SK-N-SH (cell line): ENCODE data around the gene SEMA4D. TPM values are rescaled to one million over a fixed set of nuclear protein-coding genes. Genes with fewer than 3 reads are reported as not detected.

Experiments
- CTCF ChIA-PET: fragments of 300-600, 350-600 bp; formaldehyde crosslinking; extraction: SDS; loops from one replicate; lab custom pipeline; 2021; lab: Yijun Ruan, JAX
- POLR2A ChIA-PET: fragments of 350-600 bp; sonication (Branson Sonifier 250); formaldehyde crosslinking; extraction: SDS; loops from one replicate; lab custom pipeline; 2020; ENCODE audit warnings: antibody characterized with exemption, inconsistent platforms; lab: Yijun Ruan, JAX
- DNase-seq: peaks from one replicate; pipeline ENCODE4 v3.0.0; 2012
- H2AFZ ChIP-seq: fragments of 200-600 bp; sonication (generic); 2 replicates; pipeline ENCODE4 v1.8.1; 2016; ENCODE audit warnings: antibody characterized with exemption, mild to moderate bottlenecking, low read depth
- H3F3A ChIP-seq: fragments of 200-600 bp; sonication (generic); replicated peaks from 2 replicates; pipeline ENCODE3; 2016; ENCODE audit warnings: antibody characterized with exemption, mild to moderate bottlenecking; ENCODE audit not compliant: insufficient read depth
- H3K27ac ChIP-seq, 2 experiments: fragments of 200-500 bp in 1 of 2; fragments of 200-600 bp in 1 of 2; sonication (Bioruptor generic) in 1 of 2; sonication (generic), shearing (Covaris generic) in 1 of 2; 2 replicates each; pipeline versions ENCODE4 v1.5.1 to v1.6.1; 2014 to 2016; ENCODE audit warnings: low read depth in 2 of 2, inconsistent platforms in 1 of 2, low read length in 1 of 2, mild to moderate bottlenecking in 1 of 2, mixed read lengths in 1 of 2
- H3K27me3 ChIP-seq: fragments of 200-600 bp; sonication (generic), shearing (Covaris generic); 2 replicates; pipeline ENCODE4 v1.6.1; 2016; ENCODE audit warnings: mixed run types; ENCODE audit not compliant: insufficient read depth
- H3K36me3 ChIP-seq, 2 experiments: fragments of 200-500 bp in 1 of 2; fragments of 200-600 bp in 1 of 2; sonication (Bioruptor generic) in 1 of 2; sonication (generic) in 1 of 2; replicated peaks in 1 of 2; 2 replicates each; pipeline versions ENCODE3 to v1.5.1; 2014 to 2016; ENCODE audit warnings: low read length in 1 of 2, mild to moderate bottlenecking in 1 of 2; ENCODE audit not compliant: insufficient read depth in 2 of 2, control insufficient read depth in 1 of 2
- H3K4me1 ChIP-seq, 2 experiments: fragments of 200-500 bp in 1 of 2; fragments of 200-600 bp in 1 of 2; sonication (Bioruptor generic) in 1 of 2; sonication (generic), shearing (Covaris generic) in 1 of 2; 2 replicates each; pipeline versions ENCODE4 v1.5.1 to v1.6.1; 2014 to 2016; ENCODE audit warnings: low read depth in 1 of 2, low read length in 1 of 2, mixed run types in 1 of 2; ENCODE audit not compliant: insufficient read depth in 2 of 2, control insufficient read depth in 1 of 2
- H3K4me2 ChIP-seq: fragments of 200-600 bp; sonication (generic), shearing (Covaris generic); 2 replicates; pipeline ENCODE4 v1.6.1; 2017; ENCODE audit warnings: mixed run types
- H3K4me3 ChIP-seq, 2 experiments: fragments of 200-500 bp in 1 of 2; fragments of 200-600 bp in 1 of 2; sonication (Bioruptor generic) in 1 of 2; sonication (generic), shearing (Covaris generic) in 1 of 2; 2 replicates each; pipeline versions ENCODE4 v1.5.1 to v1.8.1; 2014 to 2016; ENCODE audit warnings: low read depth in 2 of 2, inconsistent platforms in 1 of 2, low read length in 1 of 2, mild to moderate bottlenecking in 1 of 2, mixed read lengths in 1 of 2, moderate library complexity in 1 of 2
- H3K79me2 ChIP-seq: fragments of 200-600 bp; sonication (generic); 2 replicates; pipeline ENCODE4 v1.8.1; 2017; ENCODE audit warnings: mild to moderate bottlenecking; ENCODE audit not compliant: insufficient read depth
- H3K9ac ChIP-seq: fragments of 200-600 bp; sonication (generic); 2 replicates; pipeline ENCODE4 v1.6.1; 2017; ENCODE audit warnings: mixed run types
- H3K9me2 ChIP-seq: fragments of 200-600 bp; sonication (generic); 2 replicates; pipeline ENCODE4 v1.6.1; 2017; ENCODE audit warnings: mixed run types
- H3K9me3 ChIP-seq: fragments of 200-600 bp; sonication (generic); 2 replicates; pipeline ENCODE4 v1.6.1; 2017; ENCODE audit warnings: mixed run types, mild to moderate bottlenecking, moderate library complexity
- H4K20me1 ChIP-seq: fragments of 200-600 bp; sonication (generic); 2 replicates; pipeline ENCODE4 v1.6.1; 2017; ENCODE audit warnings: mild to moderate bottlenecking, mixed run types; ENCODE audit not compliant: insufficient read depth
- CHD2 ChIP-seq: fragments of 150-350 bp; IDR thresholded peaks from 2 replicates; pipeline ENCODE4 v1.6.1; 2018; ENCODE audit warnings: low read length; ENCODE audit not compliant: partially characterized antibody
- JUND ChIP-seq: IDR thresholded peaks from 2 replicates; pipeline ENCODE4 v1.4.0; 2012
- MEF2A ChIP-seq: IDR thresholded peaks from 2 replicates; pipeline ENCODE4 v1.4.0; 2012; ENCODE audit warnings: low read depth, borderline replicate concordance
- MXI1 ChIP-seq: IDR thresholded peaks from 2 replicates; pipeline ENCODE4 v1.6.1; 2012; ENCODE audit warnings: mild to moderate bottlenecking, low read depth, low read length, improper control_type of control experiment
- PBX3 ChIP-seq: IDR thresholded peaks from 2 replicates; pipeline ENCODE4; 2012
- RAD21 ChIP-seq: IDR thresholded peaks from 2 replicates; pipeline ENCODE4 v1.6.1; 2012; ENCODE audit warnings: mild to moderate bottlenecking, low read length
- RCOR1 ChIP-seq: fragments of 150-350 bp; IDR thresholded peaks from 2 replicates; pipeline ENCODE4 v1.6.1; 2017; ENCODE audit warnings: antibody characterized with exemption, low read length
- SIN3A ChIP-seq: IDR thresholded peaks from 2 replicates; pipeline ENCODE4 v1.6.1; 2012; ENCODE audit warnings: low read depth, mild to moderate bottlenecking, low read length, moderate library complexity, borderline replicate concordance
- YY1 ChIP-seq: IDR thresholded peaks from 2 replicates; pipeline ENCODE4 v1.4.0; 2012; ENCODE audit warnings: low read depth, mild to moderate bottlenecking
- ZBTB33 ChIP-seq: IDR thresholded peaks from 2 replicates; pipeline ENCODE4 v1.4.0; 2012; ENCODE audit warnings: low read depth, borderline replicate concordance
- WGBS: methylation state at CpG from one replicate; pipeline ENCODE4 v1.1.6; 2017; ENCODE audit warnings: low lambda C conversion rate; 5-methylcytosine and 5-hydroxymethylcytosine counted together
- polyA plus RNA-seq, 3 experiments: library from polyadenylated mRNA; depleted of rRNA; stranded (reverse); fragments of >200 nt; gene quantifications; 2 replicates each; pipeline ENCODE4 v1.2.3, GENCODE V29; 2012
- TF ChIP-seq, protein P1 (sequence below): fragments of 200-600 bp; sonication (generic); IDR thresholded peaks from 2 replicates; pipeline ENCODE4 v1.6.1; 2017; ENCODE audit warnings: antibody characterized with exemption, mild to moderate bottlenecking, moderate library complexity
- TF ChIP-seq, protein P2 (sequence below): fragments of 150-350 bp; IDR thresholded peaks from 2 replicates; pipeline ENCODE4 v1.6.1; 2017; ENCODE audit warnings: antibody characterized with exemption, low read length, low read depth, borderline replicate concordance

The SEMA4D gene
- polyA plus RNA-seq, 1 of the 3 experiments (the other 2 are of a cell fraction) = 4.8 TPM

- CTCF ChIA-PET = no interaction called here
Observed at GRCh38 chr9:89493181-89493580, 4.7 kb downstream of the SEMA4D start.

More at GRCh38 chr9:89493181-89493580, 4.7 kb downstream of the SEMA4D start:
- Histone ChIP-seq H3K4me2 (no peak overlapping the region), H3F3A (no peaks in the 10 kb centered on the region), H3K9me2 (no peaks in the 10 kb centered on the region), H3K27me3 (no peaks in the 10 kb centered on the region), H3K36me3 (no peaks in the 10 kb centered on the region), H3K4me3 (no peak overlapping the region), H4K20me1 (no peaks in the 10 kb centered on the region), H2AFZ (no peak overlapping the region), H3K4me1 (peaks cover 0 to 38% of the 10 kb centered on the region in 2 experiments; a peak in 1 of 4 replicates), H3K9me3 (no peaks in the 10 kb centered on the region), H3K27ac (no peak overlapping the region; a peak in 1 of 4 replicates), H3K9ac (no peak overlapping the region), H3K79me2 (no peaks in the 10 kb centered on the region)
- TF ChIP-seq SIN3A (no peak), MXI1 (no peak), YY1 (no peak), CHD2 (no peak), RCOR1 (no peak), MEF2A (no peak), PBX3 (no peak), JUND (no peak), RAD21 (no peak), ZBTB33 (no peak)
- TF ChIP-seq, protein P1, sequence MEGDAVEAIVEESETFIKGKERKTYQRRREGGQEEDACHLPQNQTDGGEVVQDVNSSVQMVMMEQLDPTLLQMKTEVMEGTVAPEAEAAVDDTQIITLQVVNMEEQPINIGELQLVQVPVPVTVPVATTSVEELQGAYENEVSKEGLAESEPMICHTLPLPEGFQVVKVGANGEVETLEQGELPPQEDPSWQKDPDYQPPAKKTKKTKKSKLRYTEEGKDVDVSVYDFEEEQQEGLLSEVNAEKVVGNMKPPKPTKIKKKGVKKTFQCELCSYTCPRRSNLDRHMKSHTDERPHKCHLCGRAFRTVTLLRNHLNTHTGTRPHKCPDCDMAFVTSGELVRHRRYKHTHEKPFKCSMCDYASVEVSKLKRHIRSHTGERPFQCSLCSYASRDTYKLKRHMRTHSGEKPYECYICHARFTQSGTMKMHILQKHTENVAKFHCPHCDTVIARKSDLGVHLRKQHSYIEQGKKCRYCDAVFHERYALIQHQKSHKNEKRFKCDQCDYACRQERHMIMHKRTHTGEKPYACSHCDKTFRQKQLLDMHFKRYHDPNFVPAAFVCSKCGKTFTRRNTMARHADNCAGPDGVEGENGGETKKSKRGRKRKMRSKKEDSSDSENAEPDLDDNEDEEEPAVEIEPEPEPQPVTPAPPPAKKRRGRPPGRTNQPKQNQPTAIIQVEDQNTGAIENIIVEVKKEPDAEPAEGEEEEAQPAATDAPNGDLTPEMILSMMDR = no peak
- TF ChIP-seq, protein P2, sequence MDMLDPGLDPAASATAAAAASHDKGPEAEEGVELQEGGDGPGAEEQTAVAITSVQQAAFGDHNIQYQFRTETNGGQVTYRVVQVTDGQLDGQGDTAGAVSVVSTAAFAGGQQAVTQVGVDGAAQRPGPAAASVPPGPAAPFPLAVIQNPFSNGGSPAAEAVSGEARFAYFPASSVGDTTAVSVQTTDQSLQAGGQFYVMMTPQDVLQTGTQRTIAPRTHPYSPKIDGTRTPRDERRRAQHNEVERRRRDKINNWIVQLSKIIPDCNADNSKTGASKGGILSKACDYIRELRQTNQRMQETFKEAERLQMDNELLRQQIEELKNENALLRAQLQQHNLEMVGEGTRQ = no peak
- 83% methylated on average over 6 of the region's 6 CpGs for WGBS
- POLR2A ChIA-PET = no interaction called here
- DNase-seq = no peak
